Choroid plexus epithelial cell (primary cell): ENCODE measurements around the gene NPTXR.

Source experiments
- DNase-seq: peaks from one replicate; pipeline ENCODE4 v3.0.0-alpha.2; 2010; ENCODE audit warnings: low read depth
- H3K4me3 ChIP-seq: 2 replicates; pipeline ENCODE4 v1.5.1; 2011; ENCODE audit warnings: low read depth, mild to moderate bottlenecking, control low read depth, low read length, moderate library complexity
- CTCF ChIP-seq: conservative IDR thresholded peaks from 2 replicates; pipeline ENCODE4 v1.5.1; 2011; ENCODE audit warnings: low read depth, mild to moderate bottlenecking, control low read depth, inconsistent platforms, low read length, moderate library complexity

The NPTXR gene

GRCh38 chr22:38770257-38770949 is 73.4 kb downstream of the NPTXR start:
- no peak for DNase-seq
- no peak for TF ChIP-seq CTCF
- no peak overlapping the region for H3K4me3 ChIP-seq
